Measurements from ENCODE around the gene EME1. TPM values are rescaled to one million over a fixed set of nuclear protein-coding genes. Genes with fewer than 3 reads are reported as not detected.

EME1 gene
- total and polyA plus RNA-seq, 2 of the 13 experiments (the other 11 are each of a cell fraction or from before 2014, with no cell fraction given): 20.7 to 24.6 TPM

DNA sequence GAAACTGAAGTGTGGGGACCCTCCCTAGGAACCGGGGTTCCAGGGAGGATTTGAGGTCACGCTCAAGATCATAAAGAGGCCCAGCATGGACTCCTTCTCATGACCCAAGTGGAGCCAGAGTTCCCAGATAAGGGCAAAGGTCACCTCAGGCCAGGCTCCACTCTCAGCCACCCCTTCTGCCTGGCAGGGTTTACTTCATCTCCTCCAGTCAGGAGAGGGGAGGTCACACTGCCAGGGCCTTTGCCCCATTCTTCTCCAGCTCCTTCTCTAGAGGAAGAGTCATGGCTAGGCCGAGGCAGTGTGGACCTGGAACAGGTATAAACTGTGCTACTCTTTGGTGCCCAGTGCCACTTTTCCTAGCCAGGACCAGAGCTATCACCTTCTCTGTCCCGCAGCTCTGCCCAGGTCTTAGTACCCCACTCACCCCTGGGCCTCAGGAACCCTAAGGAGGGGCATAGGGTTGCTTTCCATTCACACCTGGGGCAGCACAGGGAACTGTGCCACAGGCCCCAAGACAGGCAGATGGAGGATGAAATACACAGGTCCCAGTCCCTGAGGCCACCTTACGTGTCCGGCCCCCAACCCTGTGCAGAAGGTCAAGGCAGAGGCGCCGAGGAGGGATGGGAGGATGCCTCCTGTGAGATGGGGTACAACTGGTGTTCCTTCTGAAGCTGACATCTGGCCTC, 52.1 kb downstream of the EME1 start:
- Histone ChIP-seq H3K4me2 (ENCODE audit: low read depth, low read length) (peak overlapping the region; percentile 100), H4K20me1 (ENCODE audit: insufficient read depth, low read length) (no peaks in the 10 kb centered on the region), H3K9me3 (ENCODE audit: low read length) (no peaks in the 10 kb centered on the region), H3K27me3 (ENCODE audit: control insufficient read depth in 1 of 2, insufficient read depth in 2 of 2, low read length in 2 of 2) (no peaks in the 10 kb centered on the region; a peak in 1 of 5 replicates), H3K4me1 (ENCODE audit: insufficient read depth, low read length) (peaks cover 92% of the 10 kb centered on the region), H3K4me3 (replicated peaks in 1 of 3; ENCODE audit: insufficient read depth in 1 of 3, low read depth in 2 of 3, low read length in 3 of 3) (peak overlapping the region; percentile 74 to 91 (median 90)), H3K27ac (ENCODE audit: extremely low read length, insufficient read depth, low read length) (peak overlapping the region; percentile 83), H3K79me2 (ENCODE audit: insufficient read depth, low read length) (peaks cover 25% of the 10 kb centered on the region), H3K36me3 (replicated peaks in 1 of 2; ENCODE audit: control insufficient read depth in 1 of 2, insufficient read depth in 2 of 2, low read length in 2 of 2) (no peaks in the 10 kb centered on the region), H3K9ac (ENCODE audit: insufficient read depth, low read depth, low read length) (peak overlapping the region; percentile 70), H2AFZ (ENCODE audit: low read length) (no peak overlapping the region)
- TSS peak; percentile 73 for BruUV-seq (replicated peaks)
- intact Hi-C loops (cut with micrococcal nuclease; ENCODE audit: unreplicated experiment) (no loop called here), in situ Hi-C loops (cut with HindIII; ENCODE audit: extremely low pct_ligation_motif_present, low pct_unique_long_range_greater_than_20kb) (no loop called here)
- WGBS (ENCODE audit: low lambda C conversion rate): 17% methylated on average over 6 of the region's 8 CpGs
- ChIA-PET POLR2A (interaction anchor here (1.4 to 5.6 kb wide), 4 partner anchors 27 to 54 kb away, joined by 3 to 99 read pairs (median 14); partner anchors contain the start of genes LRRC59 and RSAD1), CTCF (ENCODE audit: low intra/inter-chr PET ratio, low total read pairs) (no interaction called here)
- no peak for DNase-seq (ENCODE audit: low spot score)
- no peak for ATAC-seq
- no peak for FAIRE-seq
- no peak for TF ChIP-seq ZNF33B (CRISPR knock-in tag; IDR thresholded peaks at IDR 0.05)
- TF ChIP-seq, protein P1, sequence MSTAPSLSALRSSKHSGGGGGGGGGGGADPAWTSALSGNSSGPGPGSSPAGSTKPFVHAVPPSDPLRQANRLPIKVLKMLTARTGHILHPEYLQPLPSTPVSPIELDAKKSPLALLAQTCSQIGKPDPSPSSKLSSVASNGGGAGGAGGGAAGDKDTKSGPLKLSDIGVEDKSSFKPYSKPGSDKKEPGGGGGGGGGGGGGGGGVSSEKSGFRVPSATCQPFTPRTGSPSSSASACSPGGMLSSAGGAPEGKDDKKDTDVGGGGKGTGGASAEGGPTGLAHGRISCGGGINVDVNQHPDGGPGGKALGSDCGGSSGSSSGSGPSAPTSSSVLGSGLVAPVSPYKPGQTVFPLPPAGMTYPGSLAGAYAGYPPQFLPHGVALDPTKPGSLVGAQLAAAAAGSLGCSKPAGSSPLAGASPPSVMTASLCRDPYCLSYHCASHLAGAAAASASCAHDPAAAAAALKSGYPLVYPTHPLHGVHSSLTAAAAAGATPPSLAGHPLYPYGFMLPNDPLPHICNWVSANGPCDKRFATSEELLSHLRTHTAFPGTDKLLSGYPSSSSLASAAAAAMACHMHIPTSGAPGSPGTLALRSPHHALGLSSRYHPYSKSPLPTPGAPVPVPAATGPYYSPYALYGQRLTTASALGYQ (CRISPR knock-in tag; IDR thresholded peaks at IDR 0.05): no peak
- TF ChIP-seq ETS1 (CRISPR knock-in tag; IDR thresholded peaks at IDR 0.05): no peak
- TF ChIP-seq, protein P2, sequence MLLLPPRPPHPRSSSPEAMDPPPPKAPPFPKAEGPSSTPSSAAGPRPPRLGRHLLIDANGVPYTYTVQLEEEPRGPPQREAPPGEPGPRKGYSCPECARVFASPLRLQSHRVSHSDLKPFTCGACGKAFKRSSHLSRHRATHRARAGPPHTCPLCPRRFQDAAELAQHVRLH (CRISPR knock-in tag; IDR thresholded peaks at IDR 0.05; ENCODE audit: borderline replicate concordance, low read depth): no peak
- no peak for TF ChIP-seq CBX5 (CRISPR knock-in tag; IDR thresholded peaks at IDR 0.05; ENCODE audit: borderline replicate concordance)
- no peak for TF ChIP-seq ZNF431 (CRISPR knock-in tag; IDR thresholded peaks at IDR 0.05; ENCODE audit: borderline replicate concordance, low read depth)
- TF ChIP-seq MEIS2 (CRISPR knock-in tag; IDR thresholded peaks at IDR 0.05): no peak
- no peak for TF ChIP-seq POLR2AphosphoS2 (IDR thresholded peaks at IDR 0.05; ENCODE audit: low read depth, low read length)
- TF ChIP-seq, protein P3, sequence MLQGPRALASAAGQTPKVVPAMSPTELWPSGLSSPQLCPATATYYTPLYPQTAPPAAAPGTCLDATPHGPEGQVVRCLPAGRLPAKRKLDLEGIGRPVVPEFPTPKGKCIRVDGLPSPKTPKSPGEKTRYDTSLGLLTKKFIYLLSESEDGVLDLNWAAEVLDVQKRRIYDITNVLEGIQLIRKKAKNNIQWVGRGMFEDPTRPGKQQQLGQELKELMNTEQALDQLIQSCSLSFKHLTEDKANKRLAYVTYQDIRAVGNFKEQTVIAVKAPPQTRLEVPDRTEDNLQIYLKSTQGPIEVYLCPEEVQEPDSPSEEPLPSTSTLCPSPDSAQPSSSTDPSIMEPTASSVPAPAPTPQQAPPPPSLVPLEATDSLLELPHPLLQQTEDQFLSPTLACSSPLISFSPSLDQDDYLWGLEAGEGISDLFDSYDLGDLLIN (CRISPR knock-in tag; IDR thresholded peaks at IDR 0.05; ENCODE audit: borderline replicate concordance): 0 out of 2 replicates have a peak, but pooled peaks have one; percentile 75
- TF ChIP-seq ZNF850 (CRISPR knock-in tag; conservative IDR thresholded peaks at IDR 0.05): no peak
- no peak for TF ChIP-seq MEIS1 (CRISPR knock-in tag; IDR thresholded peaks at IDR 0.05; ENCODE audit: borderline replicate concordance)
- TF ChIP-seq ZNF605 (CRISPR knock-in tag; IDR thresholded peaks at IDR 0.05): no peak
- TF ChIP-seq CREB1 (IDR thresholded peaks at IDR 0.05): no peak
- no peak for TF ChIP-seq CREB1 (CRISPR knock-in tag; IDR thresholded peaks at IDR 0.05)
- no peak for TF ChIP-seq NFKB2 (CRISPR knock-in tag; IDR thresholded peaks at IDR 0.05; ENCODE audit: borderline replicate concordance)
- TF ChIP-seq, protein P4, sequence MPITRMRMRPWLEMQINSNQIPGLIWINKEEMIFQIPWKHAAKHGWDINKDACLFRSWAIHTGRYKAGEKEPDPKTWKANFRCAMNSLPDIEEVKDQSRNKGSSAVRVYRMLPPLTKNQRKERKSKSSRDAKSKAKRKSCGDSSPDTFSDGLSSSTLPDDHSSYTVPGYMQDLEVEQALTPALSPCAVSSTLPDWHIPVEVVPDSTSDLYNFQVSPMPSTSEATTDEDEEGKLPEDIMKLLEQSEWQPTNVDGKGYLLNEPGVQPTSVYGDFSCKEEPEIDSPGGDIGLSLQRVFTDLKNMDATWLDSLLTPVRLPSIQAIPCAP (CRISPR knock-in tag; IDR thresholded peaks at IDR 0.05; ENCODE audit: low read depth): no peak
- no peak for TF ChIP-seq SUZ12 (IDR thresholded peaks at IDR 0.05; ENCODE audit: low read depth, low read length)
- TF ChIP-seq POLR2G (IDR thresholded peaks at IDR 0.05; ENCODE audit: low read depth, low read length): no peak
- TF ChIP-seq RAD21 (CRISPR knock-in tag; IDR thresholded peaks at IDR 0.05): no peak
- 0 out of 2 replicates have a peak, but pooled peaks have one; percentile 12 for TF ChIP-seq ZNF224 (CRISPR knock-in tag; IDR thresholded peaks at IDR 0.05)
- no peak for TF ChIP-seq SP2 (CRISPR knock-in tag; IDR thresholded peaks at IDR 0.05)
